ENCODE measurements around the gene CARD18. TPM values are rescaled to one million over a fixed set of nuclear protein-coding genes. Genes with fewer than 3 reads are reported as not detected.

CARD18 gene, protein sequence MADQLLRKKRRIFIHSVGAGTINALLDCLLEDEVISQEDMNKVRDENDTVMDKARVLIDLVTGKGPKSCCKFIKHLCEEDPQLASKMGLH
- total RNA-seq, result not detected

DNA sequence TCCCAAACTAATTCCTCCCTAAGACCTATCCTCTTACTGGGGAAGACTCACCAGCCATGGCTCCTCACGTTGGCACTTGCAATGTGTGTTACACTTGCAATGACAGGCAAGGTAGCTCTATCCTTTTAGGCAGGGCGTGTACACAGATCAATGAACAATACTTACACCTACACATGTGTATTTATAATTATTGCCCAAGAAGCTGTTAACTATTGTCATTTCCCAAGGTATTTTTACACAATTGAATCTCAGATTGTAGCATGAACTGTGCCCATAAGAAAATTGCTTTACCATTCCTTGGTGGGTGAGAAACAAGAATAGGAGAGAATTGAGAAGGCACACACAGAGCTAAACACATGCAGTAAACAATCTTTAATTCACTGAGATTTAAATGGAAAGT, at the start of gene CARD18:
Gene CARD18 (minus strand): TSS at position 101 of the 400 bp plus-strand sequence. CDS start 43 bp downstream, at position 58.
- TF ChIP-seq EP300 (IDR thresholded peaks at IDR 0.05) (no peak), POLR2AphosphoS5 (IDR thresholded peaks at IDR 0.05) (no peak), POLR2A (IDR thresholded peaks at IDR 0.05; ENCODE audit: low read depth) (no peak)
- TF ChIP-seq, protein P1, sequence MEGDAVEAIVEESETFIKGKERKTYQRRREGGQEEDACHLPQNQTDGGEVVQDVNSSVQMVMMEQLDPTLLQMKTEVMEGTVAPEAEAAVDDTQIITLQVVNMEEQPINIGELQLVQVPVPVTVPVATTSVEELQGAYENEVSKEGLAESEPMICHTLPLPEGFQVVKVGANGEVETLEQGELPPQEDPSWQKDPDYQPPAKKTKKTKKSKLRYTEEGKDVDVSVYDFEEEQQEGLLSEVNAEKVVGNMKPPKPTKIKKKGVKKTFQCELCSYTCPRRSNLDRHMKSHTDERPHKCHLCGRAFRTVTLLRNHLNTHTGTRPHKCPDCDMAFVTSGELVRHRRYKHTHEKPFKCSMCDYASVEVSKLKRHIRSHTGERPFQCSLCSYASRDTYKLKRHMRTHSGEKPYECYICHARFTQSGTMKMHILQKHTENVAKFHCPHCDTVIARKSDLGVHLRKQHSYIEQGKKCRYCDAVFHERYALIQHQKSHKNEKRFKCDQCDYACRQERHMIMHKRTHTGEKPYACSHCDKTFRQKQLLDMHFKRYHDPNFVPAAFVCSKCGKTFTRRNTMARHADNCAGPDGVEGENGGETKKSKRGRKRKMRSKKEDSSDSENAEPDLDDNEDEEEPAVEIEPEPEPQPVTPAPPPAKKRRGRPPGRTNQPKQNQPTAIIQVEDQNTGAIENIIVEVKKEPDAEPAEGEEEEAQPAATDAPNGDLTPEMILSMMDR (IDR thresholded peaks at IDR 0.05), result no peak
- intact Hi-C loops (cut with DNase I), result no loop called here
- Histone ChIP-seq H3K9me3 (no peaks in the 10 kb centered on the region), H3K36me3 (no peaks in the 10 kb centered on the region), H3K4me1 (no peaks in the 10 kb centered on the region), H3K4me3 (no peak within 1 kb of the TSS), H3K27ac (replicated peaks in 1 of 4) (no peak within 1 kb of the TSS), H3K27me3 (no peaks in the 10 kb centered on the region)
- no peak for DNase-seq (ENCODE audit: extremely low spot score)
- WGBS, result 67% methylated on average over 2 of the region's 2 CpGs

DNA sequence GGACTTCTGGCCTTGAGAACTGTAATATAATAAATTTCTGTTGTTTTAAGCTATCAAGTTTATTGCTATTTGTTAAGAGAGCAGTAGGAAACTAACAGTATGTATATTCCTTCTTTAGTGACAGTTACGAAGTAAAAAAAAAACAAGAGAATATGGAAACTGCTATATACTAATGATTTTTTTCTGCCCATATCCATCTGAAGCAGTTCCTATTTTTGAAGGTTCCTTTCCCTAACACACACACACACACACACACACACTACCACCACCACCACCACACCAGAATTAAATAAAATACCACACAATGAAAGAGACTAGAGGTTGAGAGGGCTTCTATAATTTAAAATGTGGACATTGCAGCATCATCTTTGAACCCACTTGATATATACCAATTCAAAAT, 44.4 kb upstream of the CARD18 start:
- Histone ChIP-seq H3K4me1 (peaks cover 0 to 25% (median 18%) of the 10 kb centered on the region in 4 donors), H3K4me3 (no peak overlapping the region), H3K27ac (replicated peaks in 1 of 4) (no peak overlapping the region), H3K9me3 (no peaks in the 10 kb centered on the region), H3K27me3 (no peaks in the 10 kb centered on the region), H3K36me3 (no peaks in the 10 kb centered on the region)
- TF ChIP-seq POLR2A (IDR thresholded peaks at IDR 0.05; ENCODE audit: low read depth), result no peak
- no peak for TF ChIP-seq POLR2AphosphoS5 (IDR thresholded peaks at IDR 0.05)
- no peak for TF ChIP-seq EP300 (IDR thresholded peaks at IDR 0.05)
- TF ChIP-seq, protein P1 (IDR thresholded peaks at IDR 0.05), result no peak
- intact Hi-C loops (cut with DNase I), result no loop called here
- 76% methylated on average over 1 of the region's 1 CpG for WGBS
- no peak for DNase-seq (ENCODE audit: extremely low spot score)

DNA sequence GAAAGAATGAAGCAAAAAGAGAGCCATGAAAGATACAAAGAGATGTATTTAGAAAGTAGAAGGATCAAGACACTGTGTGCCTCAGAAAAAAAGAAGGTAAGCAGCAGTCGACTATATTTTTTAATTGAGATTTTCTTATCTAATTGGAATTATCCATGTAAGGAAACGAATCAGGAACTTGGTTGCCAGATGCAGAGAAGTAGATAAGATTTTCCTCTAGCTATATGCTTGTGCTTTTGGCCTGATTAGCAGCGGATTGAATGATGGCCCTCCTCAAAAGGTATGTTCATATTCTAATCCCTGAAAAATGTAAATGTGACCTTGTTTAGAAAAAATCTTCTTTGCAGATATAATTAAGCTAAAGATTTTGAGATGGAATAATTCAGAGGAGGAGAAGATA, 43.9 kb upstream of the CARD18 start:
- Histone ChIP-seq H3K36me3 (no peaks in the 10 kb centered on the region), H3K4me1 (peaks cover 0 to 25% (median 18%) of the 10 kb centered on the region in 4 donors), H3K4me3 (no peak overlapping the region), H3K9me3 (no peaks in the 10 kb centered on the region), H3K27ac (replicated peaks in 1 of 4) (no peak overlapping the region), H3K27me3 (no peaks in the 10 kb centered on the region)
- TF ChIP-seq POLR2A (IDR thresholded peaks at IDR 0.05; ENCODE audit: low read depth) (no peak), EP300 (IDR thresholded peaks at IDR 0.05) (no peak), POLR2AphosphoS5 (IDR thresholded peaks at IDR 0.05) (no peak)
- TF ChIP-seq, protein P1 (IDR thresholded peaks at IDR 0.05), result no peak
- 78% methylated on average over 3 of the region's 3 CpGs for WGBS
- intact Hi-C loops (cut with DNase I), result no loop called here
- no peak for DNase-seq (ENCODE audit: extremely low spot score)

DNA sequence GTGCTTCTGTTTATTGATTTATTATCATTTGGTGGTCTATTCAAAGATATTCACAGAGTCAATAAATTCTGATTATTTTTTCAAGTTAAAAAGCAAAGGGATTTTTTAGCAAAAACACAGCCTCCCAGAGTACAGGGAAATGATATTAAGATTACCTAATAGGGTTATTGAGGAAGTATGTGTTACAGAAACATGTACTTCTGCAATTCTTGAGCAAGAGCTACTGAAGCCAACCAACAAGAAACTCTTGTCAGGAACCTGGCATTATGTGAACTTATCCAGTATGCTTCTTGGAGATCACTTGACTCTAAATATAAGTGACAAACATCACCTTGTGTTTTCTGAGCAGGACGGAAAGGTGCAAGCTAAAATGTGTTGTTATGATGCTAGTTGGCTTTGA, 42.0 kb upstream of the CARD18 start:
- Histone ChIP-seq H3K36me3 (no peaks in the 10 kb centered on the region), H3K27ac (replicated peaks in 1 of 4) (no peak overlapping the region), H3K4me1 (peaks cover 0 to 34% (median 18%) of the 10 kb centered on the region in 4 donors), H3K9me3 (no peaks in the 10 kb centered on the region), H3K27me3 (no peaks in the 10 kb centered on the region), H3K4me3 (no peak overlapping the region)
- no peak for DNase-seq (ENCODE audit: extremely low spot score)
- TF ChIP-seq, protein P1 (IDR thresholded peaks at IDR 0.05), result no peak
- TF ChIP-seq POLR2A (IDR thresholded peaks at IDR 0.05; ENCODE audit: low read depth) (no peak), POLR2AphosphoS5 (IDR thresholded peaks at IDR 0.05) (no peak), EP300 (IDR thresholded peaks at IDR 0.05) (no peak)
- WGBS, result 47% methylated on average over 1 of the region's 1 CpG
- intact Hi-C loops (cut with DNase I), result no loop called here

DNA sequence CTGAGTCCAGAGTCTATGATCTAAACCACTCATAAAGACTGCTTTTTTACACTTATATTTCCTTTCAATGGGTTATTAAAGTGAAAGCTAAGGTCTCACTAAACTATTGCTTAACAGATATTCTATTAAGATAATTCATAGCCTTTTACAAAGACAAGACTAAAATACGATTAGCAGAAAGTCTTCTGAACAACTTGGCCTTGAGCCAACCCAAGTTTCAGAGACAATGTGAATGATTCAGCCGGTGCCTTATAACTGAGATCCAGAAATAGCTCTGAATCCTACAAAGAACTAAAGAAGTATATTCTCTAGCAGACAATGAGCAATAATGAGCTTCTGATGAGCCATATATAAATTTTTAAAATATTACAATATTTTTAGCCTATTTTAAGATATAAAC, 41.5 kb upstream of the CARD18 start:
- 0% methylated on average over 2 of the region's 2 CpGs for WGBS
- Histone ChIP-seq H3K4me3 (no peak overlapping the region), H3K27ac (replicated peaks in 1 of 4) (no peak overlapping the region), H3K4me1 (peaks cover 0 to 34% (median 18%) of the 10 kb centered on the region in 4 donors), H3K36me3 (no peaks in the 10 kb centered on the region), H3K9me3 (no peaks in the 10 kb centered on the region), H3K27me3 (no peaks in the 10 kb centered on the region)
- no peak for DNase-seq (ENCODE audit: extremely low spot score)
- no peak for TF ChIP-seq POLR2A (IDR thresholded peaks at IDR 0.05; ENCODE audit: low read depth)
- intact Hi-C loops (cut with DNase I), result no loop called here

Measured in esophagus muscularis mucosa (tissue), 4 donors.